ENCODE measurements around the gene TALDO1.

- TF ChIP-seq, protein P1, sequence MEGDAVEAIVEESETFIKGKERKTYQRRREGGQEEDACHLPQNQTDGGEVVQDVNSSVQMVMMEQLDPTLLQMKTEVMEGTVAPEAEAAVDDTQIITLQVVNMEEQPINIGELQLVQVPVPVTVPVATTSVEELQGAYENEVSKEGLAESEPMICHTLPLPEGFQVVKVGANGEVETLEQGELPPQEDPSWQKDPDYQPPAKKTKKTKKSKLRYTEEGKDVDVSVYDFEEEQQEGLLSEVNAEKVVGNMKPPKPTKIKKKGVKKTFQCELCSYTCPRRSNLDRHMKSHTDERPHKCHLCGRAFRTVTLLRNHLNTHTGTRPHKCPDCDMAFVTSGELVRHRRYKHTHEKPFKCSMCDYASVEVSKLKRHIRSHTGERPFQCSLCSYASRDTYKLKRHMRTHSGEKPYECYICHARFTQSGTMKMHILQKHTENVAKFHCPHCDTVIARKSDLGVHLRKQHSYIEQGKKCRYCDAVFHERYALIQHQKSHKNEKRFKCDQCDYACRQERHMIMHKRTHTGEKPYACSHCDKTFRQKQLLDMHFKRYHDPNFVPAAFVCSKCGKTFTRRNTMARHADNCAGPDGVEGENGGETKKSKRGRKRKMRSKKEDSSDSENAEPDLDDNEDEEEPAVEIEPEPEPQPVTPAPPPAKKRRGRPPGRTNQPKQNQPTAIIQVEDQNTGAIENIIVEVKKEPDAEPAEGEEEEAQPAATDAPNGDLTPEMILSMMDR (IDR thresholded peaks at IDR 0.05; ENCODE audit: poor library complexity, severe bottlenecking) = no peak
- TF ChIP-seq EZH2 (IDR thresholded peaks at IDR 0.05; ENCODE audit: borderline replicate concordance, insufficient read depth, low read length, poor library complexity, severe bottlenecking) (no peak), REST (IDR thresholded peaks at IDR 0.05; ENCODE audit: borderline replicate concordance) (no peak), POLR2AphosphoS5 (IDR thresholded peaks at IDR 0.05) (no peak), EP300 (conservative IDR thresholded peaks at IDR 0.05; ENCODE audit: poor library complexity, severe bottlenecking) (no peak)
These were observed 18.3 kb upstream of the TALDO1 start for GRCh38 chr11:728901-729491.

All from neural cell (in vitro differentiated cells).